CD14-positive monocyte (primary cell): ENCODE measurements around the gene HLA-DQB1. TPM values are rescaled to one million over a fixed set of nuclear protein-coding genes. Genes with fewer than 3 reads are reported as not detected.

Experiments used
- DNase-seq, 3 donors: peaks; one replicate each; pipeline ENCODE4 v3.0.0-alpha.2; 2011 to 2022
- H2AFZ ChIP-seq: 2 replicates; pipeline ENCODE4 v1.6.0; 2012; ENCODE audit warnings: mild to moderate bottlenecking, low read depth, low read length, inconsistent platforms; ENCODE audit not compliant: insufficient read depth, poor library complexity, severe bottlenecking
- H3K27ac ChIP-seq, 2 donors: 1 replicate in 1 of 2; 2 replicates in 1 of 2; pipeline ENCODE4 v1.5.1; 2012 to 2013; ENCODE audit warnings: low read length in 2 of 2, control low read depth in 1 of 2, inconsistent platforms in 1 of 2, low read depth in 1 of 2, mild to moderate bottlenecking in 1 of 2
- H3K27me3 ChIP-seq, 2 donors: one replicate each; pipeline versions ENCODE4 v1.6.0 to v1.6.1; 2011 to 2013; ENCODE audit warnings: low read length in 2 of 2; ENCODE audit not compliant: control insufficient read depth in 2 of 2, insufficient read depth in 2 of 2
- H3K36me3 ChIP-seq, 2 donors: replicated peaks in 1 of 2; 1 replicate in 1 of 2; 2 replicates in 1 of 2; pipeline versions ENCODE4 v1.5.1 to v1.6.1; 2012 to 2013; ENCODE audit warnings: low read length in 2 of 2, control low read depth in 1 of 2, inconsistent platforms in 1 of 2, mild to moderate bottlenecking in 1 of 2; ENCODE audit not compliant: insufficient read depth in 2 of 2, control insufficient read depth in 1 of 2
- H3K4me1 ChIP-seq, 2 donors: 1 replicate in 1 of 2; 2 replicates in 1 of 2; pipeline versions ENCODE4 v1.5.1 to v1.6.1; 2012 to 2013; ENCODE audit warnings: low read length in 2 of 2, control low read depth in 1 of 2, inconsistent platforms in 1 of 2, mild to moderate bottlenecking in 1 of 2, moderate library complexity in 1 of 2; ENCODE audit not compliant: insufficient read depth in 2 of 2, control insufficient read depth in 1 of 2
- H3K4me2 ChIP-seq: replicated peaks from 2 replicates; pipeline ENCODE3; 2012; ENCODE audit warnings: low read length, moderate library complexity, mild to moderate bottlenecking; ENCODE audit not compliant: poor library complexity, severe bottlenecking; ENCODE audit errors: extremely low read depth
- H3K4me3 ChIP-seq, 3 experiments: fragments of 200-600 bp in 1 of 3; sonication (generic) in 1 of 3; replicated peaks in 1 of 3; 1 replicate in 2 of 3; 2 replicates in 1 of 3; pipeline ENCODE4 v1.5.1; 2011 to 2013; ENCODE audit warnings: low read length in 3 of 3, mild to moderate bottlenecking in 3 of 3, control low read depth in 2 of 3, low read depth in 2 of 3, inconsistent platforms in 1 of 3, moderate library complexity in 1 of 3
- H3K79me2 ChIP-seq: 2 replicates; pipeline ENCODE4 v1.6.0; 2012; ENCODE audit warnings: mild to moderate bottlenecking, control low read depth, inconsistent platforms, low read length, moderate library complexity; ENCODE audit not compliant: insufficient read depth
- H3K9ac ChIP-seq: 2 replicates; pipeline ENCODE4 v1.6.0; 2017; ENCODE audit warnings: low read length, mild to moderate bottlenecking; ENCODE audit not compliant: insufficient read depth, poor library complexity, severe bottlenecking
- H3K9me3 ChIP-seq, 2 donors: replicated peaks in 1 of 2; 1 replicate in 1 of 2; 2 replicates in 1 of 2; pipeline versions ENCODE4 v1.5.1 to v1.6.1; 2012 to 2013; ENCODE audit warnings: low read length in 2 of 2, control low read depth in 1 of 2; ENCODE audit not compliant: control insufficient read depth in 1 of 2, insufficient read depth in 1 of 2
- H4K20me1 ChIP-seq: 2 replicates; pipeline ENCODE4 v1.6.0; 2012; ENCODE audit warnings: mild to moderate bottlenecking, low read length, control low read depth, moderate library complexity; ENCODE audit not compliant: insufficient read depth
- H3K27ac Mint-ChIP-seq, 7 donors: one replicate each; pipeline ENCODE4 v1.8.0; 2020; ENCODE audit warnings: mild to moderate bottlenecking in 7 of 7, mixed read lengths in 7 of 7, moderate library complexity in 6 of 7, inconsistent platforms in 2 of 7
- H3K27me3 Mint-ChIP-seq, 3 donors: one replicate each; pipeline ENCODE4 v1.8.0; 2021 to 2022; ENCODE audit warnings: low read depth in 3 of 3, mild to moderate bottlenecking in 3 of 3, mixed read lengths in 3 of 3, moderate library complexity in 3 of 3, inconsistent platforms in 1 of 3
- H3K36me3 Mint-ChIP-seq, 2 donors: one replicate each; pipeline ENCODE4 v1.8.0; 2020; ENCODE audit warnings: mixed read lengths in 2 of 2, inconsistent platforms in 1 of 2, mild to moderate bottlenecking in 1 of 2
- H3K4me1 Mint-ChIP-seq: one replicate; pipeline ENCODE4 v1.8.0; 2020; ENCODE audit warnings: mild to moderate bottlenecking, mixed read lengths
- H3K4me3 Mint-ChIP-seq, 2 donors: one replicate each; pipeline ENCODE4 v1.8.0; 2020; ENCODE audit warnings: mild to moderate bottlenecking in 2 of 2, mixed read lengths in 2 of 2, moderate library complexity in 1 of 2
- H3K9me3 Mint-ChIP-seq, 7 donors: one replicate each; pipeline ENCODE4 v1.8.0; 2020 to 2022; ENCODE audit warnings: mixed read lengths in 7 of 7, mild to moderate bottlenecking in 6 of 7, moderate library complexity in 6 of 7, inconsistent platforms in 2 of 7
- CTCF ChIP-seq: fragments of 200-600 bp; IDR thresholded peaks from one replicate; pipeline ENCODE4 v1.8.0; 2022; ENCODE audit warnings: antibody characterized with exemption, mild to moderate bottlenecking
- WGBS: methylation state at CpG from one replicate; pipeline ENCODE4 v1.1.5; 2013; ENCODE audit warnings: missing lambda C conversion rate; ENCODE audit not compliant: insufficient coverage; 5-methylcytosine and 5-hydroxymethylcytosine counted together
- intact Hi-C, 2 donors: fragments of 100-400 bp; cut with micrococcal nuclease; formaldehyde crosslinking; loops; one replicate each; pipeline versions ENCODE4 v1.15.0 to v1.15.1; 2023
- polyA plus RNA-seq, 3 donors: library from polyadenylated mRNA; depleted of rRNA in 1 of 3; unstranded in 2 of 3; stranded (reverse) in 1 of 3; fragments of 300-500 nt in 2 of 3; fragments of >200 nt in 1 of 3; fragmentation: Illumina TruSeq in 2 of 3; gene quantifications; 1 replicate in 2 of 3; 2 replicates in 1 of 3; pipeline ENCODE4 v1.2.3, GENCODE V29; 2012 to 2021

The HLA-DQB1 gene
- polyA plus RNA-seq, 3 donors: 66.7 to 638 (median 246) TPM

DNA sequence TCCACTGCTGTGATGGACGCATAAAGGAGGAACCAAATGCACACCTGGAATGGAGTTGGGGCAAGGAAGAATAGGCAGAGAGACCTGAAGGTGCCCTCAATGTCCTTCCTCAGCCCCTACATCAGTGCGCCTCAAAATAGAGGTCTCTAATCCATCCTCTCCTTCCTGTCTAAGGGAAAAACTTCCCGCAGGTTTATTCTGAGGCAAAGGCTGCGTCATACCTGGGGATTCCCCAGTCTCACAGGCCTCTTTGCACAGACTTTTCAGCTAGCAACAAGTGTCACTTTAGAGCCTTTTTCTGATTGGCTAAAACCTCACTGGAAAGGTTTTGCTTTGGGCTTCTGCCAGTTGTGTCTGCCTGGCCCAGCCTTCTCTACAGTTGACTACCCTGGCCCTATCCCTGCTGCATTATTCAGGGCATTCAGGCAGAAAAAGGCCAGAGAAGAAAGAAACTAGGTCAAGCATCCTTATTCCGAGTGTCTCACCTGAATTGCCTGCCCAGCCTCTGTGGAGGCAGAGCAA lies 1.8 kb upstream of the HLA-DQB1 start:
- peak; percentile 60 to 92 (median 84) for DNase-seq

GRCh38 chr6:32665661-32666060 lies 796 bp downstream of the HLA-DQB1 start:
- intact Hi-C loops: loop anchor here in 1 of 2 donors (5.0 kb wide), 1 partner anchor 38 kb away; no protein-coding TSS in a partner anchor
- peak overlapping the region; percentile 72 for H3K4me2 ChIP-seq

More for the DNA sequence above, 1.8 kb upstream of the HLA-DQB1 start:
- peaks cover 0 to 40% (median 8%) of the 10 kb centered on the region in 7 donors for H3K9me3 Mint-ChIP-seq
- Histone ChIP-seq H3K27ac (peak overlapping the region; percentile 33 to 62), H3K4me1 (peaks cover 25 to 37% of the 10 kb centered on the region in 2 donors), H3K36me3 (no peaks in the 10 kb centered on the region), H3K27me3 (no peaks in the 10 kb centered on the region), H3K4me3 (no peak overlapping the region), H2AFZ (no peak overlapping the region), H3K4me2 (no peak overlapping the region), H3K9ac (no peak overlapping the region), H3K9me3 (no peaks in the 10 kb centered on the region), H3K79me2 (peaks cover 6% of the 10 kb centered on the region), H4K20me1 (no peaks in the 10 kb centered on the region)
- H3K36me3 Mint-ChIP-seq: peaks cover 9 to 34% of the 10 kb centered on the region in 2 donors
- H3K27me3 Mint-ChIP-seq: peaks cover 1 to 14% (median 1%) of the 10 kb centered on the region in 3 donors
- 31% methylated on average over 4 of the region's 5 CpGs for WGBS
- intact Hi-C loops: loop anchor here in 1 of 2 donors (5.0 kb wide), 1 partner anchor 41 kb away; no protein-coding TSS in a partner anchor
- TF ChIP-seq CTCF: no peak
- peak overlapping the region; percentile 64 to 99 (median 98) for H3K27ac Mint-ChIP-seq
- H3K4me3 Mint-ChIP-seq: peak overlapping the region in 1 of 2 donors; percentile 39
- peaks cover 52% of the 10 kb centered on the region for H3K4me1 Mint-ChIP-seq

More at GRCh38 chr6:32665661-32666060, 796 bp downstream of the HLA-DQB1 start:
- peaks cover 1 to 15% (median 3%) of the 10 kb centered on the region in 3 donors for H3K27me3 Mint-ChIP-seq
- no peak for DNase-seq
- peak overlapping the region; percentile 86 to 99 (median 98) for H3K27ac Mint-ChIP-seq
- peak overlapping the region; percentile 97 to 100 for H3K4me3 Mint-ChIP-seq
- H3K36me3 Mint-ChIP-seq: peaks cover 32 to 48% of the 10 kb centered on the region in 2 donors
- H3K27me3 ChIP-seq: no peaks in the 10 kb centered on the region
- no peak overlapping the region for H2AFZ ChIP-seq
- H3K4me1 Mint-ChIP-seq: peaks cover 53% of the 10 kb centered on the region
- peak overlapping the region; percentile 51 for H3K9ac ChIP-seq
- peaks cover 0 to 18% (median 3%) of the 10 kb centered on the region in 7 donors for H3K9me3 Mint-ChIP-seq
- peak overlapping the region; percentile 59 to 94 (median 78) for H3K4me3 ChIP-seq
- peaks cover 6% of the 10 kb centered on the region for H3K79me2 ChIP-seq
- no peak for TF ChIP-seq CTCF
- no peaks in the 10 kb centered on the region for H4K20me1 ChIP-seq
- no peaks in the 10 kb centered on the region for H3K9me3 ChIP-seq
- 0% methylated on average over 3 of the region's 3 CpGs for WGBS
- peak overlapping the region in 1 of 2 donors; percentile 67 for H3K27ac ChIP-seq
- peaks cover 20 to 28% of the 10 kb centered on the region in 2 donors for H3K4me1 ChIP-seq
- H3K36me3 ChIP-seq: peaks cover 4 to 12% of the 10 kb centered on the region in 2 donors
